HepG2 (cell line): Measurements from ENCODE around the gene LOC128125822.

ENCODE experiments used
- AGO1 ChIP-seq: fragments of 200-400 bp; formaldehyde crosslinking; IDR thresholded peaks from 2 replicates; pipeline ENCODE4 v1.6.1; 2017; ENCODE audit warnings: mild to moderate bottlenecking, low read depth, low read length, moderate library complexity; ENCODE audit not compliant: poor library complexity, severe bottlenecking
- AHR ChIP-seq: IDR thresholded peaks from 2 replicates; pipeline ENCODE4 v1.6.1; 2018; ENCODE audit warnings: missing genetic modification reagents, missing compliant biosample characterization
- CHD2 ChIP-seq: IDR thresholded peaks from 2 replicates; pipeline ENCODE4 v1.6.1; 2011; ENCODE audit warnings: low read depth, low read length, improper control_type of control experiment
- FLYWCH1 ChIP-seq: sonication (generic); formaldehyde crosslinking; IDR thresholded peaks from 2 replicates; pipeline ENCODE4 v1.8.1; 2023; ENCODE audit warnings: mild to moderate bottlenecking, missing genetic modification reagents
- GATA4 ChIP-seq: sonication (generic); IDR thresholded peaks from 2 replicates; pipeline ENCODE4 v1.6.1; 2016; ENCODE audit warnings: antibody characterized with exemption, low read depth, borderline replicate concordance
- HNRNPK ChIP-seq: fragments of 200-400 bp; formaldehyde crosslinking; IDR thresholded peaks from 2 replicates; pipeline ENCODE4 v1.6.1; 2018; ENCODE audit warnings: low read length, low read depth, moderate library complexity, mild to moderate bottlenecking; ENCODE audit not compliant: poor library complexity, severe bottlenecking
- IRF2 ChIP-seq: IDR thresholded peaks from 2 replicates; pipeline ENCODE4 v1.6.1; 2018; ENCODE audit warnings: missing genetic modification reagents, missing compliant biosample characterization
- KDM1A ChIP-seq: IDR thresholded peaks from 2 replicates; pipeline ENCODE4 v1.6.1; 2016; ENCODE audit warnings: missing compliant biosample characterization
- MAFF ChIP-seq: IDR thresholded peaks from 2 replicates; pipeline ENCODE4 v1.6.1; 2011; ENCODE audit warnings: low read depth, low read length, improper control_type of control experiment
- MXI1 ChIP-seq: IDR thresholded peaks from 3 replicates; pipeline ENCODE4 v1.6.1; 2012; ENCODE audit warnings: low read depth, low read length, inconsistent platforms, borderline replicate concordance
- MZF1 ChIP-seq: sonication (generic); formaldehyde crosslinking; IDR thresholded peaks from 2 replicates; pipeline ENCODE4 v1.8.1; 2023; ENCODE audit warnings: mild to moderate bottlenecking, missing genetic modification reagents, borderline replicate concordance
- NFKB2 ChIP-seq: sonication (generic); formaldehyde crosslinking; IDR thresholded peaks from 2 replicates; pipeline ENCODE4 v1.4.0; 2020; ENCODE audit warnings: missing genetic modification reagents, borderline replicate concordance
- NR0B2 ChIP-seq: sonication (generic); formaldehyde crosslinking; IDR thresholded peaks from 2 replicates; pipeline ENCODE4 v1.4.0; 2020; ENCODE audit warnings: mild to moderate bottlenecking, missing genetic modification reagents
- PHB2 ChIP-seq: fragments of 450-650 bp; IDR thresholded peaks from 2 replicates; pipeline ENCODE4 v1.6.1; 2018; ENCODE audit not compliant: partially characterized antibody
- PRMT3 ChIP-seq: sonication (generic); formaldehyde crosslinking; IDR thresholded peaks from 2 replicates; pipeline ENCODE4 v1.8.1; 2022; ENCODE audit warnings: low read depth, mild to moderate bottlenecking, moderate library complexity, missing genetic modification reagents, borderline replicate concordance
- SIX4 ChIP-seq: sonication (generic); formaldehyde crosslinking; IDR thresholded peaks from 2 replicates; pipeline ENCODE4 v1.4.0; 2020; ENCODE audit warnings: missing genetic modification reagents
- SMARCE1 ChIP-seq: fragments of 450-650 bp; IDR thresholded peaks from 2 replicates; pipeline ENCODE4 v1.6.1; 2017; ENCODE audit warnings: borderline replicate concordance
- TGIF2 ChIP-seq: IDR thresholded peaks from 2 replicates; pipeline ENCODE4 v1.6.1; 2016; ENCODE audit warnings: control low read depth, missing compliant biosample characterization
- YEATS4 ChIP-seq: sonication (generic); formaldehyde crosslinking; IDR thresholded peaks from 2 replicates; pipeline ENCODE4 v1.4.0; 2020; ENCODE audit warnings: missing genetic modification reagents, borderline replicate concordance
- ZC3H4 ChIP-seq: sonication (generic); formaldehyde crosslinking; IDR thresholded peaks from 2 replicates; pipeline ENCODE4 v1.4.0; 2020; ENCODE audit warnings: missing genetic modification reagents, borderline replicate concordance
- ZFP62 ChIP-seq: sonication (generic); formaldehyde crosslinking; IDR thresholded peaks from 2 replicates; pipeline ENCODE4 v1.4.0; 2020; ENCODE audit warnings: missing genetic modification reagents
- ZMYM3 ChIP-seq: sonication (generic); formaldehyde crosslinking; IDR thresholded peaks from 2 replicates; pipeline ENCODE4 v1.5.1; 2020; ENCODE audit warnings: mild to moderate bottlenecking, missing genetic modification reagents
- ZNF362 ChIP-seq: sonication (generic); formaldehyde crosslinking; IDR thresholded peaks from 2 replicates; pipeline ENCODE4 v1.4.0; 2020; ENCODE audit warnings: missing genetic modification reagents, mild to moderate bottlenecking, borderline replicate concordance
- ZNF44 ChIP-seq: sonication (generic); formaldehyde crosslinking; IDR thresholded peaks from 2 replicates; pipeline ENCODE4 v1.5.1; 2020; ENCODE audit warnings: mild to moderate bottlenecking, missing genetic modification reagents
- ZNF562 ChIP-seq: sonication (generic); formaldehyde crosslinking; IDR thresholded peaks from 2 replicates; pipeline ENCODE4 v1.8.0; 2022; ENCODE audit warnings: missing genetic modification reagents, borderline replicate concordance
- ZNF569 ChIP-seq: sonication (generic); formaldehyde crosslinking; IDR thresholded peaks from 2 replicates; pipeline ENCODE4 v1.5.0; 2020; ENCODE audit warnings: mild to moderate bottlenecking, missing genetic modification reagents, moderate library complexity, borderline replicate concordance
- ZSCAN20 ChIP-seq: sonication (generic); formaldehyde crosslinking; IDR thresholded peaks from 2 replicates; pipeline ENCODE4 v1.4.0; 2020; ENCODE audit warnings: missing genetic modification reagents, mild to moderate bottlenecking, borderline replicate concordance
- TF ChIP-seq, protein P1 (sequence below): sonication (generic); formaldehyde crosslinking; conservative IDR thresholded peaks from 2 replicates; pipeline ENCODE4 v1.8.0; 2022; ENCODE audit warnings: low read depth, missing genetic modification reagents
- TF ChIP-seq, protein P2 (sequence below): sonication (generic); formaldehyde crosslinking; IDR thresholded peaks from 2 replicates; pipeline ENCODE4 v1.8.0; 2022; ENCODE audit warnings: mild to moderate bottlenecking, missing genetic modification reagents, moderate library complexity

LOC128125822 gene

GRCh38 chr6:63589952-63590411 is 17.7 kb downstream of the LOC128125822 start (continued):
- TF ChIP-seq, protein P1, sequence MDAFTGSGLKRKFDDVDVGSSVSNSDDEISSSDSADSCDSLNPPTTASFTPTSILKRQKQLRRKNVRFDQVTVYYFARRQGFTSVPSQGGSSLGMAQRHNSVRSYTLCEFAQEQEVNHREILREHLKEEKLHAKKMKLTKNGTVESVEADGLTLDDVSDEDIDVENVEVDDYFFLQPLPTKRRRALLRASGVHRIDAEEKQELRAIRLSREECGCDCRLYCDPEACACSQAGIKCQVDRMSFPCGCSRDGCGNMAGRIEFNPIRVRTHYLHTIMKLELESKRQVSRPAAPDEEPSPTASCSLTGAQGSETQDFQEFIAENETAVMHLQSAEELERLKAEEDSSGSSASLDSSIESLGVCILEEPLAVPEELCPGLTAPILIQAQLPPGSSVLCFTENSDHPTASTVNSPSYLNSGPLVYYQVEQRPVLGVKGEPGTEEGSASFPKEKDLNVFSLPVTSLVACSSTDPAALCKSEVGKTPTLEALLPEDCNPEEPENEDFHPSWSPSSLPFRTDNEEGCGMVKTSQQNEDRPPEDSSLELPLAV (CRISPR knock-in tag): no peak
- TF ChIP-seq SIX4 (CRISPR knock-in tag): peak; percentile 25; the same call in 1 of the 2 replicates
- TF ChIP-seq MAFF: peak; percentile 14; the same call in 1 of the 2 replicates
- peak; percentile 82 for TF ChIP-seq IRF2
- TF ChIP-seq PRMT3: no peak
- TF ChIP-seq NR0B2 (CRISPR knock-in tag): no peak
- no peak for TF ChIP-seq KDM1A (CRISPR knock-in tag)
- no peak for TF ChIP-seq HNRNPK
- TF ChIP-seq GATA4: no peak; the same call in 1 of the 2 replicates
- TF ChIP-seq, protein P2, sequence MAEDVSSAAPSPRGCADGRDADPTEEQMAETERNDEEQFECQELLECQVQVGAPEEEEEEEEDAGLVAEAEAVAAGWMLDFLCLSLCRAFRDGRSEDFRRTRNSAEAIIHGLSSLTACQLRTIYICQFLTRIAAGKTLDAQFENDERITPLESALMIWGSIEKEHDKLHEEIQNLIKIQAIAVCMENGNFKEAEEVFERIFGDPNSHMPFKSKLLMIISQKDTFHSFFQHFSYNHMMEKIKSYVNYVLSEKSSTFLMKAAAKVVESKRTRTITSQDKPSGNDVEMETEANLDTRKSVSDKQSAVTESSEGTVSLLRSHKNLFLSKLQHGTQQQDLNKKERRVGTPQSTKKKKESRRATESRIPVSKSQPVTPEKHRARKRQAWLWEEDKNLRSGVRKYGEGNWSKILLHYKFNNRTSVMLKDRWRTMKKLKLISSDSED (CRISPR knock-in tag): no peak
- TF ChIP-seq ZNF362 (CRISPR knock-in tag): peak; percentile 3; the same call in 1 of the 2 replicates
- TF ChIP-seq NFKB2 (CRISPR knock-in tag): no peak
- no peak for TF ChIP-seq PHB2
- TF ChIP-seq ZNF569 (CRISPR knock-in tag): no peak
- no peak for TF ChIP-seq YEATS4
- TF ChIP-seq AHR (CRISPR knock-in tag): no peak; the same call in 1 of the 2 replicates
- no peak for TF ChIP-seq MXI1
- TF ChIP-seq AGO1: no peak
- TF ChIP-seq CHD2: no peak
- no peak for TF ChIP-seq ZNF562
- TF ChIP-seq ZMYM3 (CRISPR knock-in tag): 0 out of 2 replicates have a peak, but pooled peaks have one; percentile 21
- no peak for TF ChIP-seq TGIF2
- TF ChIP-seq MZF1 (CRISPR knock-in tag): no peak
- TF ChIP-seq SMARCE1: no peak
- no peak for TF ChIP-seq ZC3H4 (CRISPR knock-in tag)
- TF ChIP-seq ZNF44 (CRISPR knock-in tag): no peak
- no peak for TF ChIP-seq FLYWCH1 (CRISPR knock-in tag)
- no peak for TF ChIP-seq ZFP62 (CRISPR knock-in tag)
- no peak for TF ChIP-seq ZSCAN20 (CRISPR knock-in tag)
